Transverse colon (tissue), 4 donors: ENCODE results near the gene TMEM131L. TPM values are rescaled to one million over a fixed set of nuclear protein-coding genes. Genes with fewer than 3 reads are reported as not detected.

Experiments used
- DNase-seq: peaks from one replicate; pipeline ENCODE4 v3.0.0-alpha.2; 2019
- H3K27ac ChIP-seq, 4 donors: fragments of 200-600 bp; sonication (generic); 2 replicates each; pipeline ENCODE4 v1.5.1; 2016 to 2018; ENCODE audit warnings: inconsistent platforms in 4 of 4
- H3K27me3 ChIP-seq: fragments of 200-600 bp; sonication (generic); 2 replicates; pipeline ENCODE4 v1.5.1; 2017; ENCODE audit warnings: inconsistent platforms
- H3K36me3 ChIP-seq, 4 donors: fragments of 200-600 bp; sonication (generic); 2 replicates each; pipeline ENCODE4 v1.5.1; 2017 to 2019; ENCODE audit warnings: inconsistent platforms in 4 of 4
- H3K4me1 ChIP-seq, 4 donors: fragments of 200-600 bp; sonication (generic); 2 replicates each; pipeline ENCODE4 v1.5.1; 2017 to 2020; ENCODE audit warnings: inconsistent platforms in 4 of 4
- H3K4me3 ChIP-seq, 4 donors: fragments of 200-600 bp; sonication (generic); 1 replicate in 1 of 4; 2 replicates in 3 of 4; pipeline versions ENCODE4 v1.5.1 to v1.6.1; 2017 to 2019; ENCODE audit warnings: inconsistent platforms in 4 of 4
- H3K9me3 ChIP-seq, 2 donors: fragments of 200-600 bp; sonication (generic); 2 replicates each; pipeline ENCODE4 v1.5.1; 2017 to 2019; ENCODE audit warnings: inconsistent platforms in 2 of 2
- EP300 ChIP-seq: sonication (generic); formaldehyde crosslinking; IDR thresholded peaks from one replicate; pipeline ENCODE4 v1.6.1; 2017; ENCODE audit warnings: antibody characterized with exemption, low read depth
- POLR2A ChIP-seq: fragments of 450-650 bp; IDR thresholded peaks from one replicate; pipeline ENCODE4 v1.6.1; 2016; ENCODE audit warnings: antibody characterized with exemption, mild to moderate bottlenecking, moderate library complexity
- POLR2AphosphoS5 ChIP-seq, 3 donors: sonication (generic); formaldehyde crosslinking; IDR thresholded peaks; one replicate each; pipeline ENCODE4 v1.6.1; 2016; ENCODE audit warnings: antibody characterized with exemption in 3 of 3
- WGBS, 2 donors: methylation state at CpG; one replicate each; pipeline ENCODE4 v1.1.5; 2018; ENCODE audit warnings: low coverage in 1 of 2; 5-methylcytosine and 5-hydroxymethylcytosine counted together
- in situ Hi-C, 4 donors: fragments of 200-750 bp; cut with MboI; loops; one replicate each; pipeline versions ENCODE4 v1.15.0 to v1.15.1; 2017; ENCODE audit warnings: low sequenced_read_pairs in 3 of 4, low pct_ligation_motif_present in 1 of 4, low pct_unique_long_range_greater_than_20kb in 1 of 4
- intact Hi-C: fragments of 100-400 bp; cut with DNase I; formaldehyde crosslinking; loops from one replicate; pipeline ENCODE4 v1.15.1; 2023; ENCODE audit warnings: low total_unique reads
- total RNA-seq, 4 donors: library from RNA; depleted of rRNA; stranded (reverse); fragments of >200 nt; gene quantifications; one replicate each; pipeline ENCODE4 v1.1.0, GENCODE V29; 2016
- TF ChIP-seq, protein P1 (sequence below), 5 experiments: fragments of 200-600 bp in 3 of 5; fragments of 450-650 bp in 2 of 5; sonication (generic) in 3 of 5; IDR thresholded peaks; 1 replicate in 2 of 5; 2 replicates in 3 of 5; pipeline ENCODE4 v1.5.1; 2016 to 2017; ENCODE audit warnings: antibody characterized with exemption in 5 of 5, inconsistent platforms in 3 of 5, mild to moderate bottlenecking in 2 of 5, moderate library complexity in 1 of 5

Gene TMEM131L
- total RNA-seq, 4 donors from 2014 or later, result 5.2 to 14.8 (median 8.3) TPM

DNA sequence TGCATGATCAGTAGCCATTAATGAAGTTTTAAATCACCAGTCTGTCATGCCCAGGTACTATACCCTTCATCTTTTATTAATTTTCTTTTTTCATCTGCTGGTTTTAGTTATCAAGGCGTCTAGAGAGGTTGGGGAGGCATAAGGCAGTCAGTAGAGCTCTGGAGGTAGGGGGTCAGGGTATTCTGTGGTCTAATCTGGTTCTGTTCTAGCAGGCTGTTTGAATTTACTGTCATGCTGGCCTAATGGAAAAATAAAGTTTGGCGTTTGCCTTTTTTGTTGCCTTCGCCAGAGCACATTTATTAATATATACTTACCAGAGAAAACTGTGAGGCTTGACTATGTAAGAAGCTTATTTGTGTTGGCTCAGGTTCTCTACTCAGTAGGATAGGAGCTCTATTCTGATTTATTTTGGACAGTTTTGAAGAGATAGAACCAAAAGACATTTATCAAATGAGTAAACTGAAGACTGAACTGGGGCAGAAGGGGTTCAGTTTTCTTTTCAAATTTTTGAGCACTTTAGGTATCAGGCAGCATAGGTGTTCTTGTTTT lies 46.9 kb downstream of the TMEM131L start:
- Histone ChIP-seq H3K27ac (no peak overlapping the region), H3K4me3 (no peak overlapping the region), H3K27me3 (no peaks in the 10 kb centered on the region), H3K9me3 (no peaks in the 10 kb centered on the region), H3K4me1 (peaks cover 0 to 27% (median 8%) of the 10 kb centered on the region in 4 donors), H3K36me3 (no peaks in the 10 kb centered on the region)
- intact Hi-C loops (no loop called here), in situ Hi-C loops (no loop called here)
- TF ChIP-seq POLR2AphosphoS5 (IDR thresholded peaks at IDR 0.05) (no peak), EP300 (no peak), POLR2A (no peak)
- TF ChIP-seq, protein P1, sequence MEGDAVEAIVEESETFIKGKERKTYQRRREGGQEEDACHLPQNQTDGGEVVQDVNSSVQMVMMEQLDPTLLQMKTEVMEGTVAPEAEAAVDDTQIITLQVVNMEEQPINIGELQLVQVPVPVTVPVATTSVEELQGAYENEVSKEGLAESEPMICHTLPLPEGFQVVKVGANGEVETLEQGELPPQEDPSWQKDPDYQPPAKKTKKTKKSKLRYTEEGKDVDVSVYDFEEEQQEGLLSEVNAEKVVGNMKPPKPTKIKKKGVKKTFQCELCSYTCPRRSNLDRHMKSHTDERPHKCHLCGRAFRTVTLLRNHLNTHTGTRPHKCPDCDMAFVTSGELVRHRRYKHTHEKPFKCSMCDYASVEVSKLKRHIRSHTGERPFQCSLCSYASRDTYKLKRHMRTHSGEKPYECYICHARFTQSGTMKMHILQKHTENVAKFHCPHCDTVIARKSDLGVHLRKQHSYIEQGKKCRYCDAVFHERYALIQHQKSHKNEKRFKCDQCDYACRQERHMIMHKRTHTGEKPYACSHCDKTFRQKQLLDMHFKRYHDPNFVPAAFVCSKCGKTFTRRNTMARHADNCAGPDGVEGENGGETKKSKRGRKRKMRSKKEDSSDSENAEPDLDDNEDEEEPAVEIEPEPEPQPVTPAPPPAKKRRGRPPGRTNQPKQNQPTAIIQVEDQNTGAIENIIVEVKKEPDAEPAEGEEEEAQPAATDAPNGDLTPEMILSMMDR (IDR thresholded peaks at IDR 0.05), result no peak
- WGBS, 2 donors, result 79 to 80% methylated on average over 3 of the region's 3 CpGs
- no peak for DNase-seq

DNA sequence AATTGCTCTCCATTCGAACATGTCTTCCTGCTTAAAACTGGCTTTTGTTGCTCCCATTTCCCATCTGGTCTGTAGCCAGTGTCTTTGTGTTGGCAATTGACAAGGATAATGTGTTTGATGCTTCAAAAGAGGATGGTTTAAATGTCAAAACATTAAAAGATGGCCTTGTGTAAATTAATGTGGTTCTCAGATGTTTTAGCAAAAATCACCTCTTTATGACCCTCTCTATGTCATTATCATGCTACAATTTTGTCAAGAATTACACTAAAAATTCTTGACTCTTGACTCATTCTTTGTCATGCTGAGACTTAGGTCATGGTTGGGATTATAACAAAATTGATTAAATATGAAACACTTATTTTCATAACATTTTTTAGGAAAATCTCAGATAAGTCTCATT lies 47.4 kb downstream of the TMEM131L start:
- H3K4me3 ChIP-seq, result no peak overlapping the region

DNA sequence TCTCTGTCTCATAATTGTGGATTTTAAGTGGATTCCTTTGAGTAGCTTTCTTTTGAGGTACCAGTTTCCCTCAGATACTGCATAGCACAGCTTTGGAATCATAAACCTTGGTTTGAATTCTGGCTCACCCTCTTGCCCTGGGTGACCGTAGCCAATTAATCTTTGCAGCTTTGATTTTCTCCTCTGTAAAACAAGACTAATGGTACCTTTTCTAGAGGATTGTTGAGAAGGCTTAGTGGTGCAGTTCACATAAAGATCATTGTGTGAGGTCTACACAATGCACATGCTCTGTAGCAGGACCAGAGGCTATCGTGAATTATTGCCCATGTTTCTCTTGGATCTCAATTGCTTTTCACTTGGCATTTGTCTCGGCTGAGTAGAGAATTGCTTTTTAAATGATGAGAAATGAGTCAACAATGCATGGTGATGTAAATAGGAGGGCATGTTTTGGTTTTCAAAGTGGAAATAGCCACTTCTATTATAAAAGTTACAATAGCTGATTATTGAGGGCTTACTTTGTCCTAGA lies 47.9 kb downstream of the TMEM131L start:
- Histone ChIP-seq H3K27ac (peak overlapping the region in 1 of 4 donors; percentile 9), H3K4me3 (no peak overlapping the region), H3K27me3 (no peaks in the 10 kb centered on the region), H3K4me1 (peaks cover 0 to 35% (median 18%) of the 10 kb centered on the region in 4 donors), H3K36me3 (no peaks in the 10 kb centered on the region), H3K9me3 (no peaks in the 10 kb centered on the region)
- no peak for TF ChIP-seq POLR2AphosphoS5 (IDR thresholded peaks at IDR 0.05)
- WGBS, 2 donors, result 61 to 75% methylated on average over 3 of the region's 3 CpGs
- in situ Hi-C loops, result no loop called here
- intact Hi-C loops, result no loop called here
- DNase-seq, result no peak

More for the DNA sequence above, 47.4 kb downstream of the TMEM131L start:
- in situ Hi-C loops, result no loop called here
- H3K9me3 ChIP-seq, result no peaks in the 10 kb centered on the region
- TF ChIP-seq, protein P1 (IDR thresholded peaks at IDR 0.05), result no peak
- TF ChIP-seq POLR2A (no peak), POLR2AphosphoS5 (IDR thresholded peaks at IDR 0.05) (no peak), EP300 (no peak)
- WGBS, 2 donors, result 39 to 66% methylated on average over 1 of the region's 1 CpG
- H3K36me3 ChIP-seq, result no peaks in the 10 kb centered on the region
- no peaks in the 10 kb centered on the region for H3K27me3 ChIP-seq
- H3K27ac ChIP-seq, result peak overlapping the region in 1 of 4 donors; percentile 9
- DNase-seq, result no peak
- intact Hi-C loops, result no loop called here
- H3K4me1 ChIP-seq, result peaks cover 0 to 31% (median 13%) of the 10 kb centered on the region in 4 donors

DNA sequence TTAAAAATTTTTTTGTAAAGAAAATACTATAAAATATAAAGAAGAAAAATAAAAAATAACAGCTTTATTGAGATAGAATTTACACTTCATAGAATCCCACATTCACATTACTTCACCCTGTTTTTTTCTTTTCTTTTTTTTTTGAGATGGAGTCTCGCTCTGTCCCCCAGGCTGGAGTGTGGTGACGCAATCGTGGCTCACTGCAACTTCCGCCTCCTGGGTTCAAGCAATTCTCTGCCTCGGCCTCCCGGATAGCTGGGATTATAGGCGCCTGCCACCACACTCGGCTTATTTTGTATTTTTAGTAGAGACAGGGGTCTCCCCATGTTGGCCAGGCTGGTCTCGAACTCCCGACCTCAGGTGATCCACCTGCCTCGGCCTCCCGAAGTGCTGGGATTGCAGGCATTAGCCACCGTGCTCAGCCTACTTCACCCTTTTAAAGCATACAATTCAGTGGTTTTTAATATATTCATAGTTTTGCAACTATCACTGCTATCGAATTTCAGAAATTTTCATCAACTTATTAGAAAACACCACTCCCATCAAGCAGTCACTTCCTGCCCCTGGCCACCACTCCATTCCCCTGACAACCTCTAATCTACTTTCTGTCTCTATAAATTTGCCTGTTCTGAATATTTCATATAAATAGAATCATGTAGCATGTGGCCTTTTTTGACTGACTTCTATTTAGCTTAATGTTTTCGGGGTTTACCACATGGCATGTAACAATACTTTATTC lies 48.7 kb downstream of the TMEM131L start:
- intact Hi-C loops, result no loop called here
- Histone ChIP-seq H3K4me1 (peaks cover 0 to 38% (median 16%) of the 10 kb centered on the region in 4 donors), H3K36me3 (no peaks in the 10 kb centered on the region), H3K4me3 (no peak overlapping the region), H3K27ac (no peak overlapping the region), H3K9me3 (no peaks in the 10 kb centered on the region), H3K27me3 (no peaks in the 10 kb centered on the region)
- TF ChIP-seq, protein P1 (IDR thresholded peaks at IDR 0.05), result no peak
- TF ChIP-seq POLR2A (no peak), POLR2AphosphoS5 (IDR thresholded peaks at IDR 0.05) (no peak), EP300 (no peak)
- DNase-seq, result no peak
- 92 to 96% methylated on average over 13 to 15 of the region's 15 CpGs for WGBS, 2 donors
- in situ Hi-C loops, result no loop called here
